MM.1S (cell line): ENCODE results near the gene TLX3.
"Not testable (repeated sequence)": the region's sequence is repeated elsewhere in the genome, so short reads cannot be mapped to it uniquely, and the experiment has no call there.

Experiments used
- DNase-seq: peaks from one replicate; pipeline ENCODE4 v3.0.0-alpha.2; 2015
- H2AFZ ChIP-seq: fragments of 300-600 bp; sonication (generic); 2 replicates; pipeline ENCODE4 v1.6.0; 2016; ENCODE audit warnings: antibody characterized with exemption, low read length
- H3F3A ChIP-seq: fragments of 300-600 bp; sonication (generic); 2 replicates; pipeline ENCODE4 v1.6.1; 2016; ENCODE audit warnings: mild to moderate bottlenecking, antibody characterized with exemption, low read length, moderate library complexity, mixed read lengths; ENCODE audit not compliant: insufficient read depth
- H3K27ac ChIP-seq: fragments of 300-600 bp; sonication (generic); 2 replicates; pipeline ENCODE4 v1.5.1; 2016; ENCODE audit warnings: mild to moderate bottlenecking, low read length
- H3K27me3 ChIP-seq: fragments of 300-600 bp; sonication (generic); replicated peaks from 2 replicates; pipeline ENCODE4 v1.6.0; 2016; ENCODE audit warnings: low read length; ENCODE audit not compliant: insufficient read depth
- H3K36me3 ChIP-seq: fragments of 300-600 bp; sonication (generic); replicated peaks from 2 replicates; pipeline ENCODE4 v1.6.1; 2016; ENCODE audit warnings: mild to moderate bottlenecking, low read length, mixed read lengths; ENCODE audit not compliant: insufficient read depth
- H3K4me1 ChIP-seq: fragments of 300-600 bp; sonication (generic); 2 replicates; pipeline ENCODE4 v1.6.1; 2016; ENCODE audit warnings: low read length, mixed read lengths
- H3K4me2 ChIP-seq: fragments of 300-600 bp; sonication (generic); 2 replicates; pipeline ENCODE4 v1.6.0; 2016; ENCODE audit warnings: low read depth, low read length
- H3K4me3 ChIP-seq: fragments of 300-600 bp; sonication (generic); 2 replicates; pipeline ENCODE4 v1.5.1; 2016; ENCODE audit warnings: low read length, mixed read lengths
- H3K79me2 ChIP-seq: fragments of 300-600 bp; sonication (generic); 2 replicates; pipeline ENCODE4 v1.6.1; 2016; ENCODE audit warnings: mixed run types, low read length, mixed read lengths
- H3K9ac ChIP-seq: fragments of 300-600 bp; sonication (generic); 2 replicates; pipeline ENCODE4 v1.6.1; 2016; ENCODE audit warnings: low read length, mixed read lengths
- H3K9me2 ChIP-seq: fragments of 300-600 bp; sonication (generic); replicated peaks from 2 replicates; pipeline ENCODE4 v1.6.1; 2016; ENCODE audit warnings: mild to moderate bottlenecking, low read length, mixed read lengths; ENCODE audit not compliant: insufficient read depth
- H3K9me3 ChIP-seq: fragments of 300-600 bp; sonication (generic); replicated peaks from 2 replicates; pipeline ENCODE4 v1.6.1; 2016; ENCODE audit warnings: mild to moderate bottlenecking, low read length, mixed read lengths; ENCODE audit not compliant: insufficient read depth
- H4K20me1 ChIP-seq: fragments of 300-600 bp; sonication (generic); 2 replicates; pipeline ENCODE4 v1.6.1; 2016; ENCODE audit warnings: mild to moderate bottlenecking, low read length, moderate library complexity, mixed read lengths; ENCODE audit not compliant: insufficient read depth
- CTCF ChIP-seq: fragments of 300-600 bp; sonication (generic); IDR thresholded peaks from 2 replicates; pipeline ENCODE4 v1.5.1; 2016; ENCODE audit warnings: antibody characterized with exemption, low read length, mixed read lengths
- EZH2 ChIP-seq: fragments of 300-600 bp; sonication (generic); optimal IDR thresholded peaks from 2 replicates; pipeline ENCODE3; 2017; ENCODE audit warnings: low read depth, mild to moderate bottlenecking, antibody characterized with exemption, low read length, mixed read lengths
- EZH2phosphoT487 ChIP-seq: fragments of 300-600 bp; sonication (generic); IDR thresholded peaks from 2 replicates; pipeline ENCODE4 v1.6.1; 2018; ENCODE audit warnings: antibody characterized with exemption, low read length

The TLX3 gene

GRCh38 chr5:171295299-171295698 lies 13.7 kb upstream of the TLX3 start:
- Histone ChIP-seq H3K27me3 (no peaks in the 10 kb centered on the region), H3F3A (no peaks in the 10 kb centered on the region), H3K9me3 (no peaks in the 10 kb centered on the region), H3K4me3 (no peak overlapping the region), H3K9me2 (no peaks in the 10 kb centered on the region), H3K27ac (no peak overlapping the region), H3K36me3 (no peaks in the 10 kb centered on the region), H2AFZ (no peak overlapping the region), H3K4me1 (peaks cover 12% of the 10 kb centered on the region; the same call in 1 of the 2 replicates), H3K4me2 (no peak overlapping the region), H4K20me1 (no peaks in the 10 kb centered on the region), H3K79me2 (no peaks in the 10 kb centered on the region), H3K9ac (no peak overlapping the region)
- peak; percentile 20 for DNase-seq
- no peak for TF ChIP-seq EZH2
- no peak for TF ChIP-seq EZH2phosphoT487
- TF ChIP-seq CTCF: no peak

GRCh38 chr5:171295801-171296200 lies 13.2 kb upstream of the TLX3 start:
- Histone ChIP-seq H3K9me3 (no peaks in the 10 kb centered on the region), H3K27me3 (no peaks in the 10 kb centered on the region), H3K4me1 (peaks cover 12% of the 10 kb centered on the region; the same call in 1 of the 2 replicates), H2AFZ (no peak overlapping the region), H3K9me2 (no peaks in the 10 kb centered on the region), H3F3A (no peaks in the 10 kb centered on the region), H3K9ac (no peak overlapping the region), H3K79me2 (no peaks in the 10 kb centered on the region), H4K20me1 (no peaks in the 10 kb centered on the region), H3K4me3 (no peak overlapping the region), H3K36me3 (no peaks in the 10 kb centered on the region), H3K27ac (no peak overlapping the region), H3K4me2 (no peak overlapping the region)
- no peak for DNase-seq
- TF ChIP-seq EZH2 (no peak), CTCF (no peak)

- not testable (repeated sequence) for H2AFZ ChIP-seq, H3K9me2 ChIP-seq, H3K79me2 ChIP-seq, H3K27me3 ChIP-seq, DNase-seq, H3K36me3 ChIP-seq, H3K27ac ChIP-seq, H3F3A ChIP-seq, H4K20me1 ChIP-seq, H3K9me3 ChIP-seq, H3K4me3 ChIP-seq, H3K4me2 ChIP-seq, H3K9ac ChIP-seq
- peaks cover 12% of the 10 kb centered on the region; the same call in 1 of the 2 replicates for H3K4me1 ChIP-seq
Observed at GRCh38 chr5:171297941-171298340, 11.1 kb upstream of the TLX3 start.

- no peak overlapping the region for H3K27ac ChIP-seq
- no peaks in the 10 kb centered on the region for H4K20me1 ChIP-seq
- H2AFZ ChIP-seq: no peak overlapping the region
- H3K4me1 ChIP-seq: peaks cover 12% of the 10 kb centered on the region; the same call in 1 of the 2 replicates
- DNase-seq: no peak
- no peaks in the 10 kb centered on the region for H3K79me2 ChIP-seq
- H3K9ac ChIP-seq: no peak overlapping the region
- H3K27me3 ChIP-seq: no peaks in the 10 kb centered on the region
- H3K9me3 ChIP-seq: no peaks in the 10 kb centered on the region
- TF ChIP-seq EZH2 (no peak), EZH2phosphoT487 (no peak), CTCF (no peak)
- no peaks in the 10 kb centered on the region for H3K36me3 ChIP-seq
- H3K9me2 ChIP-seq: no peaks in the 10 kb centered on the region
- H3K4me3 ChIP-seq: no peak overlapping the region
- H3K4me2 ChIP-seq: no peak overlapping the region
- H3F3A ChIP-seq: no peaks in the 10 kb centered on the region
Observed at GRCh38 chr5:171299228-171299627, 9.8 kb upstream of the TLX3 start.
